A673 (cell line): Measurements from ENCODE around the gene SMYD3. TPM values are rescaled to one million over a fixed set of nuclear protein-coding genes. Genes with fewer than 3 reads are reported as not detected.
"Not testable (repeated sequence)": the region's sequence is repeated elsewhere in the genome, so short reads cannot be mapped to it uniquely, and the experiment has no call there.

ENCODE experiments used
- BruUV-seq: library from RNA; stranded (reverse); fragments of 400-500 nt; replicated peaks from 2 replicates; lab custom pipeline; 2021; lab: Mats Ljungman, UMichigan
- CTCF ChIA-PET: fragments of 300-600 bp; sonication (Branson Sonifier 250); formaldehyde crosslinking; loops from one replicate; lab custom pipeline; 2022; ENCODE audit warnings: antibody characterized with exemption; lab: Charles Lee
- POLR2A ChIA-PET: fragments of 300-600 bp; sonication (Branson Sonifier 250); formaldehyde crosslinking; loops from one replicate; lab custom pipeline; 2022; ENCODE audit warnings: antibody characterized with exemption; ENCODE audit not compliant: low non-redundant PET; lab: Charles Lee
- DNase-seq: peaks from one replicate; pipeline ENCODE4 v3.0.0-alpha.2; 2015; ENCODE audit warnings: low spot score
- H3K27ac ChIP-seq: fragments of 200-600 bp; sonication (generic); 2 replicates; pipeline ENCODE4 v1.5.1; 2016; ENCODE audit warnings: mixed run types, low read depth, mild to moderate bottlenecking, mixed read lengths, antibody characterized with exemption, low read length; ENCODE audit not compliant: poor library complexity, severe bottlenecking
- H3K27me3 ChIP-seq: fragments of 200-600 bp; sonication (generic); replicated peaks from 2 replicates; pipeline ENCODE4 v1.6.1; 2017; ENCODE audit warnings: mixed run types, low read depth, mild to moderate bottlenecking, mixed read lengths, antibody characterized with exemption, low read length; ENCODE audit not compliant: insufficient read depth, poor library complexity
- H3K36me3 ChIP-seq: fragments of 200-600 bp; sonication (generic); 2 replicates; pipeline ENCODE4 v1.6.1; 2016; ENCODE audit warnings: mixed run types, mild to moderate bottlenecking, mixed read lengths, antibody characterized with exemption, low read length; ENCODE audit not compliant: insufficient read depth, poor library complexity, severe bottlenecking
- H3K4me1 ChIP-seq: fragments of 200-600 bp; sonication (generic); 2 replicates; pipeline ENCODE4 v1.6.1; 2017; ENCODE audit warnings: mixed run types, mild to moderate bottlenecking, mixed read lengths, antibody characterized with exemption, low read length; ENCODE audit not compliant: insufficient read depth, poor library complexity, severe bottlenecking
- H3K4me3 ChIP-seq: fragments of 200-600 bp; sonication (generic); 2 replicates; pipeline ENCODE4 v1.5.1; 2016; ENCODE audit warnings: low read depth, mixed run types, mild to moderate bottlenecking, mixed read lengths, low read length; ENCODE audit not compliant: poor library complexity, severe bottlenecking
- H3K9me3 ChIP-seq: fragments of 200-600 bp; sonication (generic); 2 replicates; pipeline ENCODE4 v1.6.1; 2016; ENCODE audit warnings: mixed run types, low read depth, mild to moderate bottlenecking, mixed read lengths, antibody characterized with exemption, low read length; ENCODE audit not compliant: poor library complexity, severe bottlenecking
- CTCF ChIP-seq: fragments of 300-800, 200-600 bp; sonication (generic); conservative IDR thresholded peaks from 2 replicates; pipeline ENCODE4 v1.5.1; 2017; ENCODE audit warnings: low read depth, mild to moderate bottlenecking, antibody characterized with exemption, low read length, moderate library complexity, mixed read lengths
- EZH2 ChIP-seq: fragments of 200-600 bp; sonication (generic); IDR thresholded peaks from 2 replicates; pipeline ENCODE4 v1.6.1; 2017; ENCODE audit warnings: borderline replicate concordance, low read depth, mild to moderate bottlenecking, mixed read lengths, antibody characterized with exemption, low read length; ENCODE audit not compliant: poor library complexity, severe bottlenecking
- intact Hi-C: fragments of 100-400 bp; cut with micrococcal nuclease; formaldehyde crosslinking; loops from one replicate; pipeline ENCODE4 v1.10.0; 2022; ENCODE audit not compliant: unreplicated experiment
- total RNA-seq: library from RNA; stranded (reverse); gene quantifications from 2 replicates; pipeline ENCODE4 v1.2.3, GENCODE V29; 2021

Gene SMYD3
- total RNA-seq, 1 experiment from 2014 or later: 29.0 TPM

DNA sequence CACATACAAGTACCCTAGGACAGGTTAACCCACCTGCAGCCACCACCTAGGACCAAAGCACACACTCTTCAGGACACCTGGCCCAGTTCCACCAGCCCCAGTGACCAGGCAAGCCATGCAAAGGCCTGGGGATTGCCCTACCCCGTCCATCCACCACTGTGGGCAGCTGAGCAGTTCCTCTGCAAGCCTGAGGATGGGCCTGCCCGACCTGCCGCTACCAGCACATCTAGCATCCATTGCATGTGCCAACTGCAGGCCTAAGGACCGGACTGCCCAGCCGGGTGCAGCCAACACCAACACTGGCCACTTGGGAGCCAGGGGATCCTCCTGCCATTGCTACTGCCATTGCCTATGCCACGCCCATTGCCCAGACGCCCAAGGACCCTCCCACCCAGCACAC lies 558.3 kb downstream of the SMYD3 start:
- Histone ChIP-seq H3K27me3 (no peaks in the 10 kb centered on the region), H3K4me1 (peaks cover 5% of the 10 kb centered on the region), H3K36me3 (no peaks in the 10 kb centered on the region), H3K27ac (no peak overlapping the region), H3K9me3 (no peaks in the 10 kb centered on the region), H3K4me3 (no peak overlapping the region)
- CTCF ChIA-PET: no interaction called here
- TF ChIP-seq CTCF: no peak
- no peak for TF ChIP-seq EZH2
- POLR2A ChIA-PET: no interaction called here
- no TSS peak for BruUV-seq
- DNase-seq: no peak
- intact Hi-C loops: no loop called here

GRCh38 chr1:245946905-245947304 lies 560.2 kb downstream of the SMYD3 start:
- Histone ChIP-seq H3K9me3 (no peaks in the 10 kb centered on the region), H3K4me3 (no peak overlapping the region), H3K27me3 (no peaks in the 10 kb centered on the region), H3K36me3 (no peaks in the 10 kb centered on the region), H3K4me1 (no peaks in the 10 kb centered on the region), H3K27ac (no peak overlapping the region)
- no TSS peak for BruUV-seq
- ChIA-PET POLR2A (no interaction called here), CTCF (no interaction called here)
- intact Hi-C loops: no loop called here
- peak; percentile 14 for DNase-seq
- TF ChIP-seq EZH2 (no peak), CTCF (no peak)

GRCh38 chr1:245945136-245945535 lies 561.9 kb downstream of the SMYD3 start:
- H3K36me3 ChIP-seq, CTCF ChIA-PET, DNase-seq, BruUV-seq, H3K27ac ChIP-seq, POLR2A ChIA-PET, H3K27me3 ChIP-seq, intact Hi-C loops, H3K9me3 ChIP-seq, H3K4me1 ChIP-seq, H3K4me3 ChIP-seq: not testable (repeated sequence)

DNA sequence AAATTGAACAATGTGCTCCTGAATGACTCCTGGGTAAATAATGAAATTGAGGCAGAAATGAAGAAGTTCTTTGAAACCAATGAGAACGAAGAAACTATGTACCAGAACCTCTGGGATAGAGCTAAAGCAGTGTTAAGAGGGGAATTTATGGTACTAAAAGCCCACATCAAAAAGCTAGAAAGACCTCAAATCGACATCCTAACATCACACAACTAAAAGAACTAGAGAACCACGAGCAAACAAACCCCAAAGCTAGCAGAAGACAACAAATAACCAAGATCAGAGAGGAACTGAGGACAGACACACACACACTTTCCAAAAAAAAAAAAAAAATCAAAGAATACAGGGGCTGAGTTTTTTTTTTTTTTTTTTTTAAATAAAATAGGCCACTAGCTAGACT lies 564.2 kb downstream of the SMYD3 start:
- ChIA-PET CTCF (no interaction called here), POLR2A (no interaction called here)
- BruUV-seq: no TSS peak
- no peak for DNase-seq
- no peaks in the 10 kb centered on the region for H3K9me3 ChIP-seq
- H3K27me3 ChIP-seq: no peaks in the 10 kb centered on the region
- TF ChIP-seq CTCF (no peak), EZH2 (no peak)
- intact Hi-C loops: no loop called here
- H3K4me3 ChIP-seq: no peak overlapping the region
- no peaks in the 10 kb centered on the region for H3K36me3 ChIP-seq
- no peaks in the 10 kb centered on the region for H3K4me1 ChIP-seq
- H3K27ac ChIP-seq: no peak overlapping the region

- CTCF ChIA-PET, POLR2A ChIA-PET, intact Hi-C loops, BruUV-seq, H3K27me3 ChIP-seq, H3K27ac ChIP-seq, H3K9me3 ChIP-seq, H3K36me3 ChIP-seq, H3K4me3 ChIP-seq, H3K4me1 ChIP-seq, DNase-seq: not testable (repeated sequence)
Measured at GRCh38 chr1:245941771-245942170, 565.3 kb downstream of the SMYD3 start.
